ENCODE data around the gene SYT1.
A peak's percentile ranks its signal among the peaks of the same experiment; 100 is the strongest.
"Not testable (repeated sequence)": the region's sequence is repeated elsewhere in the genome, so short reads cannot be mapped to it uniquely, and the experiment has no call there.

The SYT1 gene

GRCh38 chr12:78864403-78864869 lies at the start of gene SYT1:
Gene SYT1, plus strand, starts transcription at chr12:78864774.
- peak in 57 of 58 donors; percentile 17 to 92 (median 70) for DNase-seq

- no peak for DNase-seq
Measured at GRCh38 chr12:78818487-78818886, 46.1 kb upstream of the SYT1 start.

DNA sequence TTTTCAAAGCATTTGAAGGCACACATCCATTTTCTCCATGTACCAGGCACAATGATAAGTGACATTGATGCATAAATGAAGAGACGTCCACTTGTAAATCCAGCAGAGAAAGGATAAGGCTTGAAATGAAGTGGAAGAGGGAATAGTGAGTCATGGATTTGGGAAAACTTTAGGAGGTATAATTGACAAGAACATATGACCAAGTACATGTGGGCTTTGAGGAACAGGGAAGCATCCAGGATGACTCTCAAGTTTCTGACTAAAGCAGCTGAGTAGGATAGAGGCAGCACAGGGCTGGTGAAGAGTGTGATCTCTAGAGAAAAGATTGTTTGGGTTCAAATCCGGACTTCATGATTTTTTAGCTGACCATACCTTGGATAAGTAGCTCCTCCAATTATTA lies 43.6 kb upstream of the SYT1 start:
- no peak for DNase-seq

DNA sequence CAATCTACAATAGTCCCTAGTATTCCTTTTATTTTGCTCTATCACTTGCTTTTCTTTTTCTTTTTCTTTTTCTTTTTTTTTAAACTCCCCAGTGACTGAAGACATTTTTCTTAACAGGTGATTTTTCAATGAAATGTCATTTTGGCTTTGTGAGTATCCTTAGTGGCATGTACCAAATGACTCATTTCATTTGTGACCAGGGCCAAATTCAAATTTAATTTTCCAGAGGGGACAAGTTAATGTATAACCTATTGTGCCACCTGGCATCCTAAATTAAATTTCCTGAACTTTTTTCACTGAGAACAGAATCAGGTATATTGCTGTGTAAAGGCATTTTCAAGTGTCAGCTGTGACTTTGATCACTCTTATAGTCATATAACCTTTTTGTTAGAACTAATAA lies 39.7 kb upstream of the SYT1 start:
- no peak for DNase-seq

DNA sequence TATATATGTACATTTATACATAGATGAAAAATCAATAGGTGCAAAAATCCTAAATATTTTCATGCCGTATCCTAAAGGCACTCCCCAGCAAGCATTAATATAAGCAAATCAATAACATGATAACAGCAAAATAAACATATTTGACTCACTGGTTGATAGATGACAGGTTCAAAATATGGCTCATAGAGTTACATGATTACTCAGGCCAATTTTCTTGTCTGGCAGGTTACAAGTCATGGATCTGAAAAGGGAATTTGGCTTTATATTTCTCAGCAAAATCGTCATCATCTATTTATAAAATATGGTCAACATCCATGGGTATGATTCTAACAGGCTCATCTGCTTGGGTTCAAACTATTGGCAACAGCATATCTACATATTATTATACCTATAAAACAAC lies 34.9 kb upstream of the SYT1 start:
- DNase-seq, result no peak

GRCh38 chr12:78835493-78835892 lies 29.1 kb upstream of the SYT1 start:
- no peak for DNase-seq

DNA sequence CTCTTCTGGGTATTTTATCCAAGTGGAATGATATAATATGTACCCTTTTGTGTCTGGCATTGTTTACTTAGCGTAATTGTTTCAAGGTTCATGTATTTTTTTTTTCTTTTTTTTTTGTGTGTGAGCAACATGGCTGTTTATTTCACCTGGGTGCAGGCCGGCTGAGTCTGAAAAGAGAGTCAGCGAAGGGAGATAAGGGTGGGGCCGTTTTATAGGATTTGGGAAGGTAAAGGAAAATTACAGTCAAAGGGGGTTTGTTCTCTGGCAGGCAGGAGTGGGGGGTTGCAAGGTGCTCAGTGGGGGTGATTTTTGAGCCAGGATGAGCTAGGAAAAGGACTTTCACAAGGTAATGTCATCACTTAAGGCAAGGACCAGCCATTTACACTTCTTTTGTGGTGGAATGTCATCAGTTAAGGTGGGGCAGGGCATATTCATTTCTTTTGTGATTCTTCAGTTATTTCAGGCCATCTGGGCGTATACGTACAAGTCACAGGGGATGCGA lies 24.0 kb upstream of the SYT1 start:
- DNase-seq, result not testable (repeated sequence)

GRCh38 chr12:78853231-78853630 lies 11.3 kb upstream of the SYT1 start:
- no peak for DNase-seq

DNA sequence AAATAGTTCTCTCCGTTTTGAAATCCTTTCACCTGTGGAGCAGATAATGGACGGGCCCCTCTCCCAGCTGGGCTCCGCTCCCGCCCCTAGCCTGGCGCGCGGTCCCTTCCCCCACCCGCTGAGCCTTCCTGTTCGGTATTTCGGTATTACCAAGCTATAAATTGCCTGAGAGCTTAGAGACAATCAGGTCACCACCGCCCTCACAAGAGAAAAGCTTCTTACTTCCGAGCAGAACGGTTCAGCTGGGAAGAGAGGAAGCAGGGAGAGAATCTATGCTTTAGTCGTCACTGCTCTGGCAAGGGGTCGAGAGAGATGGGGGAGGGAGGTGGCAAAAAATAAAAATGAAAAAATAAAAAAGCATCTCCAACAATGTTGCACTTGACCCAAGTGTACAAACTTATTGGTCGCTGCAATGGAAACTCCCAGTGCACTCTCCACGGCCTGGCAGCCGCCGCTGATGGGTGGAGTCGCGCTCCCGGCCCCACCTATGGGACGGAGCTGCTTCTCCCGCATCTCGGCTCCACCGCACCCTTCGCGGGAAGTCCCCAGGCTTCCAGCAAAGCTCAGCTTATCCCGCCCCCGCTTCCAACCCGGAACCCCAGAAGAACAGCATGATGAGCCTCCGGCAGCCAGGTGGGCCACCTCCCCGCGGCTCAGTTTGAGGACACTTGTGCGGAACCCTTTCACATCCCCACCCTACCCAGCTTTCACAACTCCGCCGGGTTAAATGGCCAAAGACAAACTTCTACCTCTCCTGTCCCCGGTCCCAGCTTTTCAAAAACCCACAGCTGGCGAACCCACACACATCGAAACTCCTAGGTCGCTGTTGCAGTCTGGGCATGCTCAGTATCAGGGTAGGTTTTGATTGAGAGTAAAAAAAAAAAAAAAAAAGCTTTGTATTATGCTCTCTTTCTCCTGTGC lies 832 bp upstream of the SYT1 start:
- peak in 45 of 58 donors; percentile 8 to 73 (median 29) for DNase-seq

DNA sequence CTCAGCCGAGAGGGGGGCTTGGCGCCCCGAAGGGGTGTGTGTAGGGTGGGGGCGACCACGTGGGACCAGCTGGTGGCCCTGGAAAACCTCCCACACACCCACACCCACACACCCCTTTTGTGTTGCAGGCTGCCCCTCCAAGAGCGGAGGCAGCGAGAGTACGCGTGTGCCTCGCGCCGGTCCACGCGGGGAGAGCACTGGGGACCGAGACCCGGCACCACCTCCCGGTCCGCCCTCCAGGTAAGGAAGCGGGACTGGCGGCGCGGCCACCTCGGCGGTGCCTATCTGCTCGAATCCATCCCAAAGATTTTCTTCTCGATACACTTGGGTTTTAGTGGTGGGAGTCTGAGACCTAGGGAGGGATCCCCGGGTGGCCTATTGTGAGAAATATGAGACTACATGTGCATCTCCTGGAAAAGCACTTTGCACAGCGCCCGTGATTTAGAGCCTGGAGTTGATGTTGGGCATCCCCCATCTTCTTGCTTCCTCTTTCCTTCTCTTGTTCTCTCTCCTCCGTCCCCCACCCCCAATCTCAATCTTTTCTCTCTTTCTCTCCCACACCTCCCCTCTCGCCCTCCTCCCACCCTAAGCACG lies 393 bp downstream of the SYT1 start:
- peak in 5 of 58 donors; percentile 16 to 48 (median 24) for DNase-seq

DNA sequence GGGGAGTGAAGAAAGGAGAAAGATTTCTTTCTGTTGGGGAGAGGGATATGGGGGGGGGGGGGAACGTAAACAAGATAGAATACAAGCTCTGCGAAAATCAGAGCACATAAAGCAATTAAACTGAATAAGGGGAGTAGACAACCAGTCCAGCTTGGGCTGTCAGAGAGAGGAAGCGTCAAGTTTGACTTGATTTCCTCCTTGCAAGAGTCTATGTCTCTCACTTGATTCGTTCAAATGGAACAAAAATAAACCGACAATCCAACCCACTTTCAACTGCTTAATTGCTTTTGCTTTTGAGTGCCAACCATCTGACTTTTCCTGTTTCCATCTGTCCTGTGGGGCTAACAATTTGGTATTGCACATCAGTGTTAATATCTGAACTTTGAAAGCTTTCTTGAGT lies 942 bp downstream of the SYT1 start:
- DNase-seq, result no peak

GRCh38 chr12:78866518-78866917 lies 1.9 kb downstream of the SYT1 start:
- no peak for DNase-seq

- DNase-seq, result peak in 3 of 58 donors; percentile 3 to 14 (median 9)
Measured at GRCh38 chr12:78870539-78870938, 6.0 kb downstream of the SYT1 start.

DNA sequence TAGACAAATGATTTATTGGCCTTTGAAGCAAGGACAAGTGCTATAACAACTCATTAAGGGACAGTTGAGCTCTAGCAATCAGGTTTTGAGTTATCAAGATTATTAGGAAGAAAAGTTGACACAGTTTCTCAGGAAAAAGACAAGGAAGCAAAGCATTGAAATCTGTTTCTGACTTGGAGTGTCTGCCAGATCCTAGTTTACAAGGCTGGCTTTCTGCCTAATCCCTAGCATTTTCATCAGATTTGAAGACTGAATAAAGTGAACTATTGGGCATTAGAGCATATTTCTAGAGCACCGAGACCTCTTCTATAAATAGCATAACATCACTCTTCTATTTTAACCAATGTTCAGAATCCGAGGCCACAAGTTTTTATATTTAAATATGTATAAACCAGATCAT lies 7.0 kb downstream of the SYT1 start:
- DNase-seq, result no peak

DNA sequence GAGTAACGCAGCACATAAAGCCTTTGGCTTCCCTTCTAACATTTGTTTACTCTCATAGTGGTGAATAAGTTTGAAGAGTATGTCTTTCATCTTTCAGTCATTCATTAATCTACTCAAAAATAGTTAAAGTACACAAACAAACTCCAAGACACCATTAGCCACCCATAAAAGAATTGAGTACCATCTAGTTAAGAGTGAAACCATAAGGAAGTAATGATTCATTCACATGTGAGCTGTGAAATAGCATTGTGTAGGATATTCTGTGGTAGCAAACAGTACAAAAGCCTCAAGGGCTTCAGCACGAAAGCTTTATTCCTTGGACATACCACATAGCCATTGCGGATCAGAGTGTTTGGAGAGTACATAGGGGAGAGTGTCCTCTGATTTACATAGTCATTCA lies 13.9 kb downstream of the SYT1 start:
- no peak for DNase-seq

DNA sequence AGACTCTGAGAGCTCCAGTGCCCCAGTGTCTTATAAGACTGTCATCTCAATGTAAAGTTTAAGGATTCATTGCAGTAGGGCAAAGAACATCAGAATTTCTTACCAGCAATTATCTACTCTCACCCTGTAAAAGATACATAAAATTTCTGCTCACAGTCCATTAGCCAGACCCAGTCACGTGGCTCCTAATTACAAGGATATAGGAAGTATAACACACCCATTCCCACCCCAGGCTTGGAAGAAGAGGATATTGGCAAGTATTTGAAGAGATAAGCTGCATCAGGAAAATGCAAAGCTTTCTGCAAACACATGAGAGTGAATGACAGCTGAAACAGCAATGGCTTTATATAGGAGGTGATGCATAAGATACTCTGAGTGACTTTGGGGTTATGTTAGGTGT lies 14.3 kb downstream of the SYT1 start:
- DNase-seq, result no peak

GRCh38 chr12:78880078-78880477 lies 15.5 kb downstream of the SYT1 start:
- DNase-seq, result no peak

GRCh38 chr12:78881685-78882084 lies 17.1 kb downstream of the SYT1 start:
- no peak for DNase-seq

DNA sequence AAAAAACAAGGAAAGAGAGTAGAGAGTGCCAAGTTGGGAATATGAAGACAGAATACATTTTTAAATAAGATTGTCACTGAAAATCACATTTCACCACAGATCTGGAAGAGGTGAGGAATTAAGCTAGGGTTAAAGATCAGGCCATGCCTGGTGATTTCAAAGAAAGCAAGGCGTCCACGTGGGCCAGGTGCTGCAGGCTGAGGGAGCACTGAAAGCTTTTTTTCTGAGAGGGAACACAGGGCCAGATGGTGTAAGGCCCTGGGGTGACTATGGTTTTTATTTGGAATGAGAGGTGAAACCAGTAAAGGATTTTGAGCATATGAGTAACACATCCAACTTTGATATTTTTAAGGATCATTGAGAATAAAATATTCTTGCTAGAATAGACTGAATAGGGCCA lies 20.9 kb downstream of the SYT1 start:
- no peak for DNase-seq

DNA sequence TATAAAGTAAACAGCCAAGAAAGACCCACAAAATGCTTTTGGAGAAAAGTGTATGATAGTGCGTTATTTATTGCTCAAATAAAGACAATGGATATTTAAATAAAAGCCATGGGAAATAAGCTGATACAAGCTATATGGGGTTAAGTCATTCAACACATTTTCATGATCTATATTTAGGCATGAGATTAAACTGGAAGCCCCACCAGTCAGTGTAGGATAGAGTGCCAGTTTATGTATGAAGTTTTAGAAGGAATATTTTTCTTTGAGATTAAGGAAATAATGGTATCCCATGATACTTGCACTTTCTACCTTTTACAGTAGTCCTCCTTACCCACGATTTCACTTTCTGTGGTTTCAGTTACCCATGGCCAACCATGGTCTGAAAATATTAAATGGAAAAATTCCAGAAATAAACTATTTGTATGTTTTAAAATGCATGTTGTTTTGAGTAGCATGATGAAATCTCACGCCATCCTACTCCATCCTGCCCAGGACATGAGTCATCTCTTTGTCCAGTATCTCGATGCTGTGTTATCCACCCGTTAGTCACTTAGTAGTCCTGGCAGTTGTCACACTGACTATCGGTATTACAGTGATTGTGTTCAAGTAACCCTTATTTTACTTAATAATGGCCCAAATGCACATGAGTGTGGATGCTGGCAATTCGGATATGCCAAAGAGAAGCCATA lies 22.3 kb downstream of the SYT1 start:
- no peak for DNase-seq

DNA sequence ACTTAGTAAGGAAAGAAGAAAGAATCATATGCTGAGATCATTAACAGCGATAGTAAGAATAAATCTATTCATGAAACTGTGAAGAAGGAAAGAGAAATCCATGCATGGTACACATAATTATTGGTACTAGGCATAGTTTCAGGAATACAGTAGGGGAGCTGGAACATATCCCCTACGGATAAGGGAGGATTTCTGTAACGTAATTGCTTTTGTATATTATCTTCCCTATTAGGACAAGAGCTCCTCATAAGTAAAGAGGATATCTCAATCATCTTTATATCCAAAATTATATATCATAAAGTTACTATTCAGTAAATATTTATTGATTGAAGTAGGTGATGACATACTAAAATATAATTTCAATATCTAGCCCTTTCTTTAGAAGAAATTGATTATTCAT lies 22.9 kb downstream of the SYT1 start:
- DNase-seq, result no peak

DNA sequence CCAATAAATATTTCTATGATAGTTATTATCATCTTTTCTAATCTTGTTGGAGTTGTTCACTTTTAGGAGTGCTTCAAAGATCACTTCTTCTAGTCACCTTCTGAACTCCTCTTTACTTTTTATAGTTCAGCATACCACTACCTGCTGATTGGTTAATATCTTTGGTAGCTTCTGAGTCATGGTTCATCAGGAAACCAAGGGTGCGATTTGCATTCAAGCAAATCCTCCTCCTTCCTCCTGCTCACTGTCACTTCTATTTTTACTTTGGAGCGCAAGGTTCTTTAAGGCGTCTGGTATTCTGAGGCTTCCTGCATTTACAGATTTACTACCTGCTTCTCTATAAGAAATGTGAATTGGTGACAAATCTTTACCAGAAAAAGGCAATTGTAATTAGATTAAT lies 24.0 kb downstream of the SYT1 start:
- DNase-seq, result peak in 1 of 58 donors; percentile 12
